Measurements from ENCODE around the gene SSH2.
A peak's percentile ranks its signal among the peaks of the same experiment; 100 is the strongest.
"Not testable (repeated sequence)": the region's sequence is repeated elsewhere in the genome, so short reads cannot be mapped to it uniquely, and the experiment has no call there.

SSH2 gene

GRCh38 chr17:29931231-29931932 lies 1.4 kb upstream of the SSH2 start:
- peak; percentile 82 for DNase-seq
- in situ Hi-C loops (cut with HindIII; ENCODE audit: low pct_ligation_motif_present, low pct_unique_long_range_greater_than_20kb, low sequenced_read_pairs): loop anchor here (25.0 kb wide), 3 partner anchors 106 to 269 kb away; no protein-coding TSS in a partner anchor

DNA sequence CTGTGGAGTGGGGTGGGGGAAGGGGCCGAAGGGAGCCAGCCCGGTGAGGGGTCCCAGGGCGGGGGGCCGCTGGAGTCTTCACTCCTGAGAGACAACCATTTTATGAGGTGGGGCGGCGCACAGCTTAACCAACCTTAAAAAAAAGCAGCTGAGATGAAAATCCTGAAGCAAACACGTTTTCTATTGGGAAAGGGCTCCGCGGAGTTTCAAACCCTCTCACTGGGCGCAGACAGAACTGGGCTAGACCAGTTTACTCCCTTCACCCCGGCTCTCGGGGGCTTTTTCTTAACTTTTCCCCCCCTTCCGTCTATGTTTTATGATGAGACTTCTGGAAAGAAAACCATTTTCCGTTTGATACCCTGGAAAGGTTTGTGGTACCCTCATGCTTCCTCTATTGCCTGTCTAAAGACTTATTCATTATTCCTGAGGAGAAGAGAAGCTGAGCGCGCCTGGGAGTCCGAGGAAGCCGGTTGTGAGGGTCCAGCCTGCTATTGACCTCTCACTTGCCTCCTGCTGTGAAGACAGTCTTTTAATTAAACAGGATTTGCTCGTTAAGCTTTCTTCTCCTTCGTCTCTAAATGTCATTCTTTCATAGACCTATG lies 482 bp upstream of the SSH2 start:
- in situ Hi-C loops (cut with HindIII; ENCODE audit: low pct_ligation_motif_present, low pct_unique_long_range_greater_than_20kb, low sequenced_read_pairs): loop anchor here (25.0 kb wide), 3 partner anchors 107 to 268 kb away; no protein-coding TSS in a partner anchor

GRCh38 chr17:29929006-29929532 lies 959 bp downstream of the SSH2 start:
- in situ Hi-C loops (cut with HindIII; ENCODE audit: low pct_ligation_motif_present, low pct_unique_long_range_greater_than_20kb, low sequenced_read_pairs): loop anchor here (25.0 kb wide), 3 partner anchors 108 to 267 kb away; no protein-coding TSS in a partner anchor
- peak; percentile 83 for DNase-seq

More for the DNA sequence above, 482 bp upstream of the SSH2 start:
- DNase-seq: no peak

GRCh38 chr17:29927546-29927945 lies 2.5 kb downstream of the SSH2 start:
- DNase-seq: peak; percentile 9

GRCh38 chr17:29924786-29925185 lies 5.2 kb downstream of the SSH2 start:
- in situ Hi-C loops (cut with HindIII; ENCODE audit: low pct_ligation_motif_present, low pct_unique_long_range_greater_than_20kb, low sequenced_read_pairs): loop anchor here (25.0 kb wide), 3 partner anchors 112 to 262 kb away; no protein-coding TSS in a partner anchor
- DNase-seq: no peak

More at GRCh38 chr17:29927546-29927945, 2.5 kb downstream of the SSH2 start:
- in situ Hi-C loops (cut with HindIII; ENCODE audit: low pct_ligation_motif_present, low pct_unique_long_range_greater_than_20kb, low sequenced_read_pairs): loop anchor here (25.0 kb wide), 3 partner anchors 110 to 265 kb away; no protein-coding TSS in a partner anchor

DNA sequence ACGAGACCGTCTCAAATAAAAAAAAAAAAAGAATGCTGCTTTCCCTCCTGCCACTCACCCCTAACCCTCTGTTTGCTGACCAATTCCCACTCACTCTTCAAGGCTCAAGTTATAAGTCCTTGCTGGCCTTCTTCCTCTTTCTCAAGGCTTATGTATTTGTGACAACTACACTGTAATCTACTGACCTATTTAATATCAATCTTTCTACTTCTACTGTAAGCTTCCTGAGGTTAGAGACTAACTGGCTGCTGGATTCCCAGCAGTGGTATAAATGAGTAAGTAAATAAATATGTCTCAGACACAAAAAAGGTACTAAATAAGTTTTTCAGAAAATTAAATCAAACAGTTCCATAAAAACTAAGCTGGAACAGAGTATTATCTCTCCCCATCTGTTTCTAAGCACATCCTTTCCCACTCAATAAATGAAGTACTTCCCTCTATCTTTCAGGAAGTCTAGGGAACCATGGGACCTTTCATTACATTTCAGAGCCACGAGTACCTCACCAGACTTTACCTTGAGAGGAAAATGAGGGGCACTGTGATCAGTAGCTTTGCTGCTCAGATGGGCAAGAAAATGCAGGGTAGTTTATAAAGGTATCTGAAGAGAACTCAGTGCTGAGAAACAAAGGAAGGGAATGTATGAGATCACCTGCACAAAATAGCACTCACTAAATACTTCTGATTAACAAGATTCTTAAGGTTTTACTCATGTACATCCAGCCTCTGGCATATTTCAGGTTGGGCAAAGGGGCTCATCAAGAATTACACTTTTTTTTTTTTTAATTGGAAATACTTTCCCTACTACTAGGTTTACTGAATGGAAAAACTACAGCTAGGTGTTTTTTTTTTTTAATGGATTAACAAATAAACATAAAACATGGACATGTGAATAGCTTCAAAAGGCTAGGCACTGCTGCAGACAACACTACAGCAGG lies 10.8 kb downstream of the SSH2 start:
- in situ Hi-C loops (cut with HindIII; ENCODE audit: low pct_ligation_motif_present, low pct_unique_long_range_greater_than_20kb, low sequenced_read_pairs): no loop called here
- DNase-seq: peak; percentile 65

DNA sequence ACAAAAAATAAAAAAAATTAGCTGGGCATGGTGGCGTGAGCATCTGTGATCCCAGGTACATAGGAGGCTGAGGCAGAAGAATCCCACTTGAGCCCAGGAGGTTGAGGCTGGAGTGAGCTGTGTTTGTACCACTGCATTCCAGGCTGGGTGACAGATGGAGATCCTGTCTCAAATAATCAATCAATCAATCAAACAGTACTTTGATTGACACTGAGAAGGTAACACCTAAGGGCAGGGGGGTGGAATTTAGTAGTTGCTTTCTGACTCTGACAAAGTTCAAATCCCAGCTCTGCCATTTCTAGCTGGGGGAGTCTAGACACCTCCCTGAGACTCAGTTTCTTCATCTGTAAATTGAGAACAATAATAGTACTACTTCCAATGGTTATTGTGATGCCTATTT lies 12.0 kb downstream of the SSH2 start:
- in situ Hi-C loops (cut with HindIII; ENCODE audit: low pct_ligation_motif_present, low pct_unique_long_range_greater_than_20kb, low sequenced_read_pairs): no loop called here
- no peak for DNase-seq

- in situ Hi-C loops (cut with HindIII; ENCODE audit: low pct_ligation_motif_present, low pct_unique_long_range_greater_than_20kb, low sequenced_read_pairs): no loop called here
- DNase-seq: no peak
These were observed 15.1 kb downstream of the SSH2 start for GRCh38 chr17:29914819-29915537.

GRCh38 chr17:29911641-29912177 lies 18.3 kb downstream of the SSH2 start:
- no peak for DNase-seq

GRCh38 chr17:29909236-29910003 lies 20.6 kb downstream of the SSH2 start:
- in situ Hi-C loops (cut with HindIII; ENCODE audit: low pct_ligation_motif_present, low pct_unique_long_range_greater_than_20kb, low sequenced_read_pairs): no loop called here
- DNase-seq: no peak

More at GRCh38 chr17:29911641-29912177, 18.3 kb downstream of the SSH2 start:
- in situ Hi-C loops (cut with HindIII; ENCODE audit: low pct_ligation_motif_present, low pct_unique_long_range_greater_than_20kb, low sequenced_read_pairs): no loop called here

DNA sequence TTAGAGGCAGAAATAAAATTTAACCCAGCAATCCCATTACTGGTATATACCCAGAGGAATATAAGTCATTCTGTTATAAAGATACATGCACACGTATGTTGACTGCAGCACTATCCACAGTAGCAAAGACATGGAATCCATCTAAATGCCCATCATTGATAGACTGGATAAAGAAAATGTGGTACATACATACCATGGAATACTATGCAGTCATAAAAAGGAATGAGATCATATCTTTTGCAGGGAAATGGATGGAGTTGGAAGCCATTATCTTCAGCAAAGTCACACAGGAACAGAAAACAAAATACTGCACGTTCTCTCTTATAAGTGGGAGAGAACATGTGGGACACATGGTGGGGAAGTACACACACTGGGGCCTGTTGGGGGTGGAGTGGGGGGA lies 23.1 kb downstream of the SSH2 start:
- DNase-seq: no peak
- in situ Hi-C loops (cut with HindIII; ENCODE audit: low pct_ligation_motif_present, low pct_unique_long_range_greater_than_20kb, low sequenced_read_pairs): no loop called here

DNA sequence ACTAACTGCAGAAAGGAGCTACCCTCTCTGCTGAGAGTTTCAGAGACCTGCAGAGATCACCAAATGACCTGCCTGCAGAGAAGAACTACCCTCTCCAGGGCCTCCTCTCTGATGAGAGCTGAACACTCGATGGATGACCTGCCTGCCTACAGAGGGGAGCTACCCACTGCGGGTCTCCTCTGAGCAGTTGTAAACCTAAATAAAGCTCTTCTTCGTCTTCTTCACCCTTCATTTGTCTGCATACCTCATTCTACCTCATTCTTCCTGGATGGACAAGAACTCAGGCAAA lies 24.2 kb downstream of the SSH2 start:
- in situ Hi-C loops (cut with HindIII; ENCODE audit: low pct_ligation_motif_present, low pct_unique_long_range_greater_than_20kb, low sequenced_read_pairs): no loop called here
- no peak for DNase-seq

GRCh38 chr17:29905086-29905878 lies 24.7 kb downstream of the SSH2 start:
- in situ Hi-C loops (cut with HindIII; ENCODE audit: low pct_ligation_motif_present, low pct_unique_long_range_greater_than_20kb, low sequenced_read_pairs): no loop called here
- no peak for DNase-seq

DNA sequence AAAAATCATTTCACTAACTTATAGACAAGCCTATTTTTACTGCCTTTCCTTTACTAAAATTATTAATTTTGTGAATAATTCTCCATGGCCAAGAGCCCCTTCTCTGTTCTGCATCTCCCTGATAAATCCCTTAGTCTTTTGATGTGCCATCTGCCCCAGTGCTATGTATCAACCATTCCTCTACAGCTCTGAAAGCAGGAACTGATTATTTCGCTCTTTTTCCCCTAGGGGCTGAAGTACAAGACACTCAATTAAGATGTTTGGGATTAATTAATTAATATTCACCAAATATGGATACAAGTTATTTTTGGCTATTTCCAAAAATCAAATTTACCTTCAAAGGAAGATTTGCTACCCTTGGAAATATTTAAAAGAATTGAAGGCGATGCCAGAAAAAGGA lies 26.6 kb downstream of the SSH2 start:
- in situ Hi-C loops (cut with HindIII; ENCODE audit: low pct_ligation_motif_present, low pct_unique_long_range_greater_than_20kb, low sequenced_read_pairs): no loop called here
- no peak for DNase-seq

DNA sequence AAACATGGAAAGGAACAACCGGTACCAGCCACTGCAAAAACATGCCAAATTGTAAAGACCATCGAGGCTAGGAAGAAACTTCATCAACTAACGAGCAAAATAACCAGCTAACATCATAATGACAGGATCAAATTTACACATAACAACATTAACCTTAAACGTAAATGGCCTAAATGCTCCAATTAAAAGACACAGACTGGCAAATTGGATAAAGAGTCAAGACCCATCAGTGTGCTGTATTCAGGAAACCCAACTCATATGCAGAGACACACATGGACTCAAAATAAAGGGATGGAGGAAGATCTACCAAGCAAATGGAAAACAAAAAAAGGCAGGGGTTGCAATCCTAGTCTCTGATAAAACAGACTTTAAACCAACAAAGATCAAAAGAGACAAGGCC lies 32.9 kb downstream of the SSH2 start:
- DNase-seq; in situ Hi-C loops (cut with HindIII; ENCODE audit: low pct_ligation_motif_present, low pct_unique_long_range_greater_than_20kb, low sequenced_read_pairs): not testable (repeated sequence)

- DNase-seq: no peak
- in situ Hi-C loops (cut with HindIII; ENCODE audit: low pct_ligation_motif_present, low pct_unique_long_range_greater_than_20kb, low sequenced_read_pairs): no loop called here
These were observed 37.8 kb downstream of the SSH2 start for GRCh38 chr17:29892201-29892600.

GRCh38 chr17:29891131-29891530 lies 38.9 kb downstream of the SSH2 start:
- in situ Hi-C loops (cut with HindIII; ENCODE audit: low pct_ligation_motif_present, low pct_unique_long_range_greater_than_20kb, low sequenced_read_pairs): no loop called here
- no peak for DNase-seq
